ENCODE data around the gene REEP3.
A peak's percentile ranks its signal among the peaks of the same experiment; 100 is the strongest.

DNA sequence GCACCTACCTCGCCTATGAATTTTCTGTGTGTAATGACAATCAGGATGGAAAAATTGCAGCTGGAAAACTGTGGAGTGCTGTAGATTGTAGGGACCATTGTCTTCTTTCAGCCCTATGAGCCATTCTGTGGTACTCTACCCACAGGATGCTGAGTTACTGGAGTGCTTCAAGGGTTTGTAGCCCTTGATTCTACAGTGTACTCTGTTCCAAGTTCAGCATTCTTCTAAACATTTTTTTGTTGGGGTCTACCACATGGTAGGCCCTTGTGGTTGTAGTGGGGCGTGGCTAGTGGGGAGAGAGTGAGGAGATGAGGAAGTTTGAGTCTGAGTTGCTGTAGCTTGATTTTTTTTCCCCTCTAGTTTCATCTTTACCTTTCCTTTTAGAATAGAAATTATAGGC, 33.5 kb downstream of the REEP3 start:
- TF ChIP-seq POLR2A (IDR thresholded peaks at IDR 0.05; ENCODE audit: low read depth, low read length), result no peak
- TF ChIP-seq, protein P1, sequence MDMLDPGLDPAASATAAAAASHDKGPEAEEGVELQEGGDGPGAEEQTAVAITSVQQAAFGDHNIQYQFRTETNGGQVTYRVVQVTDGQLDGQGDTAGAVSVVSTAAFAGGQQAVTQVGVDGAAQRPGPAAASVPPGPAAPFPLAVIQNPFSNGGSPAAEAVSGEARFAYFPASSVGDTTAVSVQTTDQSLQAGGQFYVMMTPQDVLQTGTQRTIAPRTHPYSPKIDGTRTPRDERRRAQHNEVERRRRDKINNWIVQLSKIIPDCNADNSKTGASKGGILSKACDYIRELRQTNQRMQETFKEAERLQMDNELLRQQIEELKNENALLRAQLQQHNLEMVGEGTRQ (IDR thresholded peaks at IDR 0.05; ENCODE audit: low read depth, low read length), result 0 out of 2 replicates have a peak, but pooled peaks have one; percentile 11
- TF ChIP-seq, protein P2, sequence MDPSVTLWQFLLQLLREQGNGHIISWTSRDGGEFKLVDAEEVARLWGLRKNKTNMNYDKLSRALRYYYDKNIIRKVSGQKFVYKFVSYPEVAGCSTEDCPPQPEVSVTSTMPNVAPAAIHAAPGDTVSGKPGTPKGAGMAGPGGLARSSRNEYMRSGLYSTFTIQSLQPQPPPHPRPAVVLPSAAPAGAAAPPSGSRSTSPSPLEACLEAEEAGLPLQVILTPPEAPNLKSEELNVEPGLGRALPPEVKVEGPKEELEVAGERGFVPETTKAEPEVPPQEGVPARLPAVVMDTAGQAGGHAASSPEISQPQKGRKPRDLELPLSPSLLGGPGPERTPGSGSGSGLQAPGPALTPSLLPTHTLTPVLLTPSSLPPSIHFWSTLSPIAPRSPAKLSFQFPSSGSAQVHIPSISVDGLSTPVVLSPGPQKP (IDR thresholded peaks at IDR 0.05; ENCODE audit: borderline replicate concordance, low read depth, low read length), result no peak
- TF ChIP-seq, protein P3, sequence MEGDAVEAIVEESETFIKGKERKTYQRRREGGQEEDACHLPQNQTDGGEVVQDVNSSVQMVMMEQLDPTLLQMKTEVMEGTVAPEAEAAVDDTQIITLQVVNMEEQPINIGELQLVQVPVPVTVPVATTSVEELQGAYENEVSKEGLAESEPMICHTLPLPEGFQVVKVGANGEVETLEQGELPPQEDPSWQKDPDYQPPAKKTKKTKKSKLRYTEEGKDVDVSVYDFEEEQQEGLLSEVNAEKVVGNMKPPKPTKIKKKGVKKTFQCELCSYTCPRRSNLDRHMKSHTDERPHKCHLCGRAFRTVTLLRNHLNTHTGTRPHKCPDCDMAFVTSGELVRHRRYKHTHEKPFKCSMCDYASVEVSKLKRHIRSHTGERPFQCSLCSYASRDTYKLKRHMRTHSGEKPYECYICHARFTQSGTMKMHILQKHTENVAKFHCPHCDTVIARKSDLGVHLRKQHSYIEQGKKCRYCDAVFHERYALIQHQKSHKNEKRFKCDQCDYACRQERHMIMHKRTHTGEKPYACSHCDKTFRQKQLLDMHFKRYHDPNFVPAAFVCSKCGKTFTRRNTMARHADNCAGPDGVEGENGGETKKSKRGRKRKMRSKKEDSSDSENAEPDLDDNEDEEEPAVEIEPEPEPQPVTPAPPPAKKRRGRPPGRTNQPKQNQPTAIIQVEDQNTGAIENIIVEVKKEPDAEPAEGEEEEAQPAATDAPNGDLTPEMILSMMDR (conservative IDR thresholded peaks at IDR 0.05; ENCODE audit: low read depth, low read length), result no peak
- no peak for TF ChIP-seq MAFK (IDR thresholded peaks at IDR 0.05; ENCODE audit: low read depth, low read length)
- no peak for TF ChIP-seq RFX5 (IDR thresholded peaks at IDR 0.05; ENCODE audit: low read depth, low read length)
- no peak for TF ChIP-seq CEBPB (IDR thresholded peaks at IDR 0.05; ENCODE audit: low read depth, low read length)
- no peak for TF ChIP-seq BHLHE40 (IDR thresholded peaks at IDR 0.05; ENCODE audit: low read depth, low read length)
- no peak for TF ChIP-seq RCOR1 (IDR thresholded peaks at IDR 0.05; ENCODE audit: insufficient replicate concordance, low read length)
- TF ChIP-seq MAZ (IDR thresholded peaks at IDR 0.05; ENCODE audit: borderline replicate concordance, low read depth, low read length), result no peak
- no peak for TF ChIP-seq FOS (IDR thresholded peaks at IDR 0.05; ENCODE audit: low read depth, low read length)
- no peak for TF ChIP-seq SMC3 (IDR thresholded peaks at IDR 0.05; ENCODE audit: low read depth, low read length)
- TF ChIP-seq RAD21 (IDR thresholded peaks at IDR 0.05; ENCODE audit: low read length), result no peak

Measured in IMR-90 (cell line).